Measurements from ENCODE around the gene ADGRG7. TPM values are rescaled to one million over a fixed set of nuclear protein-coding genes. Genes with fewer than 3 reads are reported as not detected.
"Not testable (repeated sequence)": the region's sequence is repeated elsewhere in the genome, so short reads cannot be mapped to it uniquely, and the experiment has no call there.

Gene ADGRG7
- total RNA-seq, 1 experiment from 2014 or later = not detected

- DNase-seq (ENCODE audit: low spot score) = no peak
These were observed 38.3 kb downstream of the ADGRG7 start for GRCh38 chr3:100647657-100648056.

- DNase-seq (ENCODE audit: low spot score) = peak; percentile 34
These were observed 41.5 kb downstream of the ADGRG7 start for GRCh38 chr3:100650651-100651619.

- DNase-seq (ENCODE audit: low spot score) = no peak
These were observed 44.3 kb downstream of the ADGRG7 start for GRCh38 chr3:100653604-100654294.

GRCh38 chr3:100656945-100657344 lies 47.5 kb downstream of the ADGRG7 start:
- no peak for DNase-seq (ENCODE audit: low spot score)

- DNase-seq (ENCODE audit: low spot score) = not testable (repeated sequence)
These were observed 51.9 kb downstream of the ADGRG7 start for GRCh38 chr3:100661294-100661693.

GRCh38 chr3:100662113-100662823 lies 52.9 kb downstream of the ADGRG7 start:
- no peak for DNase-seq (ENCODE audit: low spot score)

GRCh38 chr3:100665230-100665629 lies 55.8 kb downstream of the ADGRG7 start:
- DNase-seq (ENCODE audit: low spot score) = peak; percentile 28

GRCh38 chr3:100666699-100667098 lies 57.3 kb downstream of the ADGRG7 start:
- not testable (repeated sequence) for DNase-seq (ENCODE audit: low spot score)

- not testable (repeated sequence) for DNase-seq (ENCODE audit: low spot score)
These were observed 57.9 kb downstream of the ADGRG7 start for GRCh38 chr3:100667316-100667715.

- DNase-seq (ENCODE audit: low spot score) = not testable (repeated sequence)
These were observed 61.6 kb downstream of the ADGRG7 start for GRCh38 chr3:100670995-100671394.

- DNase-seq (ENCODE audit: low spot score) = no peak
These were observed 72.1 kb downstream of the ADGRG7 start for GRCh38 chr3:100681496-100681895.

GRCh38 chr3:100682056-100682853 lies 72.9 kb downstream of the ADGRG7 start:
- no peak for DNase-seq (ENCODE audit: low spot score)

- DNase-seq (ENCODE audit: low spot score) = no peak
These were observed 73.7 kb downstream of the ADGRG7 start for GRCh38 chr3:100682854-100683760.

- no peak for DNase-seq (ENCODE audit: low spot score)
These were observed 83.8 kb downstream of the ADGRG7 start for GRCh38 chr3:100693225-100693624.

- DNase-seq (ENCODE audit: low spot score) = no peak
These were observed 86.3 kb downstream of the ADGRG7 start for GRCh38 chr3:100695696-100696095.

- DNase-seq (ENCODE audit: low spot score) = no peak
These were observed 86.8 kb downstream of the ADGRG7 start for GRCh38 chr3:100696161-100696560.

- no peak for DNase-seq (ENCODE audit: low spot score)
These were observed 87.8 kb downstream of the ADGRG7 start for GRCh38 chr3:100697172-100697571.

- no peak for DNase-seq (ENCODE audit: low spot score)
These were observed 88.4 kb downstream of the ADGRG7 start for GRCh38 chr3:100697723-100698285.

GRCh38 chr3:100698736-100699135 lies 89.3 kb downstream of the ADGRG7 start:
- DNase-seq (ENCODE audit: low spot score) = no peak

GRCh38 chr3:100700708-100701107 lies 91.3 kb downstream of the ADGRG7 start:
- DNase-seq (ENCODE audit: low spot score) = no peak

Measured in H4 (cell line).